T-cell (primary cell): ENCODE results near the gene DIS3L2. TPM values are rescaled to one million over a fixed set of nuclear protein-coding genes. Genes with fewer than 3 reads are reported as not detected.

Experiments used
- ATAC-seq, 4 experiments: fragments of 200-7000 bp in 3 of 4; fragments of 150-1000 bp in 1 of 4; cut with Tn5 transposase; replicated peaks in 1 of 4; 1 replicate in 3 of 4; 2 replicates in 1 of 4; pipeline ENCODE4 v1.10.0; 2021; ENCODE audit warnings: moderate library complexity in 3 of 4, mild to moderate bottlenecking in 2 of 4, moderate number of reproducible peaks in 1 of 4
- CTCF ChIA-PET, 2 donors: fragments of 300-600 bp; sonication (Branson Sonifier 250); formaldehyde crosslinking; loops; one replicate each; lab custom pipeline; 2022; ENCODE audit warnings: antibody characterized with exemption in 2 of 2; lab: Charles Lee
- POLR2A ChIA-PET, 2 donors: fragments of 300-600 bp; sonication (Branson Sonifier 250); formaldehyde crosslinking; loops; one replicate each; lab custom pipeline; 2022; ENCODE audit warnings: antibody characterized with exemption in 2 of 2; lab: Charles Lee
- DNase-seq, 35 experiments: peaks; one replicate each; pipeline versions ENCODE4 v3.0.0 to v3.0.0-alpha.2; 2013 to 2023
- H3K27ac ChIP-seq: one replicate; pipeline ENCODE4 v1.5.1; 2013; ENCODE audit warnings: low read length
- H3K27me3 ChIP-seq, 2 experiments: replicated peaks in 1 of 2; 1 replicate in 1 of 2; 2 replicates in 1 of 2; pipeline versions ENCODE4 v1.6.1 to v1.7.0; 2013; ENCODE audit warnings: low read length in 1 of 2, mixed read lengths in 1 of 2; ENCODE audit not compliant: control insufficient read depth in 2 of 2, insufficient read depth in 2 of 2; ENCODE audit errors: extremely low read depth in 1 of 2
- H3K36me3 ChIP-seq, 2 donors: 1 replicate in 1 of 2; 2 replicates in 1 of 2; pipeline versions ENCODE4 v1.6.1 to v1.7.0; 2013; ENCODE audit warnings: low read length in 1 of 2; ENCODE audit not compliant: control insufficient read depth in 2 of 2, insufficient read depth in 1 of 2; ENCODE audit errors: extremely low read depth in 1 of 2
- H3K4me1 ChIP-seq, 2 experiments: 1 replicate in 1 of 2; 2 replicates in 1 of 2; pipeline versions ENCODE4 v1.6.1 to v1.7.0; 2013; ENCODE audit warnings: low read length in 2 of 2, mixed read lengths in 1 of 2; ENCODE audit not compliant: insufficient read depth in 2 of 2, control insufficient read depth in 1 of 2; ENCODE audit errors: extremely low read depth in 1 of 2
- H3K4me3 ChIP-seq, 2 donors: 1 replicate in 1 of 2; 2 replicates in 1 of 2; pipeline versions ENCODE4 v1.5.1 to v1.7.0; 2013; ENCODE audit warnings: mild to moderate bottlenecking in 2 of 2, low read length in 1 of 2, moderate library complexity in 1 of 2; ENCODE audit not compliant: control insufficient read depth in 1 of 2; ENCODE audit errors: extremely low read depth in 1 of 2
- H3K9me3 ChIP-seq: 2 replicates; pipeline ENCODE4 v1.7.0; 2013
- H3K27ac Mint-ChIP-seq, 2 donors: one replicate each; pipeline ENCODE4 v1.8.0; 2020 to 2021; ENCODE audit warnings: mild to moderate bottlenecking in 2 of 2, mixed read lengths in 2 of 2
- H3K27me3 Mint-ChIP-seq, 2 donors: one replicate each; pipeline ENCODE4 v1.8.0; 2021 to 2022; ENCODE audit warnings: mixed read lengths in 2 of 2
- H3K36me3 Mint-ChIP-seq: one replicate; pipeline ENCODE4 v1.8.0; 2021; ENCODE audit warnings: mixed read lengths
- H3K4me1 Mint-ChIP-seq, 3 donors: one replicate each; pipeline ENCODE4 v1.8.0; 2020 to 2022; ENCODE audit warnings: mixed read lengths in 3 of 3, mild to moderate bottlenecking in 1 of 3
- H3K4me3 Mint-ChIP-seq, 3 donors: one replicate each; pipeline ENCODE4 v1.8.0; 2020 to 2022; ENCODE audit warnings: mild to moderate bottlenecking in 3 of 3, mixed read lengths in 3 of 3, moderate library complexity in 3 of 3
- H3K9me3 Mint-ChIP-seq, 3 donors: one replicate each; pipeline ENCODE4 v1.8.0; 2020 to 2022; ENCODE audit warnings: mixed read lengths in 3 of 3
- WGBS: methylation state at CpG from one replicate; pipeline ENCODE4 v1.1.5; 2013; ENCODE audit warnings: missing lambda C conversion rate; ENCODE audit not compliant: insufficient coverage; 5-methylcytosine and 5-hydroxymethylcytosine counted together
- total RNA-seq, 35 experiments: library from RNA in 6 of 35; stranded (reverse) in 6 of 35; fragments of 120-200 nt in 1 of 35; gene quantifications; one replicate each; pipeline versions ENCODE4 v1.2.1 to v1.2.4 and lab custom pipeline; 2013 to 2026

DIS3L2 gene
- total RNA-seq, 5 donors from 2014 or later (not counting 1 experiment from before 2014, with no cell fraction given), result 55.0 to 70.9 (median 61.4) TPM

DNA sequence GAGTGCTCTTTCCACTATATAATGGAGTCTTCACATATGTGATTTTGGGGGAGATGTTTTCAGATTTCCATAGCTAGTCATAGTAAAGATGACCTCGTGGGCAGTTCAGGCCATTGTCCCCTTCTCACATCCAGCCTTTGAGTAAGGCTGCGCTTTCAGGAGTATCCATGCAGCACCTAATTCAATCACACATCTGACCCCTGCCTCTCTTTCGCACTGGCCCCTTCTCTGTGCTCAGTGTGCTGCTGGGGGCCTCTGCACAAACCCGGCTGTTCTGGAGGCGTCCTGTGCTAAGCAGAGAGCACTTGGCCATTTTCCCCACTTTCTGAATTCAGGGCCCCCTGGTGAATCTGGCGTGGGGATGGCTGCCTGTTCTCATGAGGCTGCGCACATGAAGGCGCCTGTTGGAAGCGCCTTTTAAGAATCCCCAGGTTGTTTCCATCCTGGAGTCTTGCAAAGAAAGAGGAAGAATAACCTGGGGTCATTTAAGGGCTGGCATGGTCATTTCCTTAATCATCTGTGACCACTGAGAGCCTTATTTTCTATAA is 321.1 kb downstream of the DIS3L2 start:
- Histone ChIP-seq H3K4me1 (peaks cover 27 to 34% of the 10 kb centered on the region in 2 experiments), H3K4me3 (no peak overlapping the region), H3K27me3 (no peaks in the 10 kb centered on the region), H3K9me3 (no peaks in the 10 kb centered on the region), H3K36me3 (peaks cover 4 to 5% of the 10 kb centered on the region in 2 donors), H3K27ac (no peak overlapping the region)
- no peaks in the 10 kb centered on the region for H3K27me3 Mint-ChIP-seq
- H3K4me3 Mint-ChIP-seq, result no peak overlapping the region
- peaks cover 0 to 4% (median 3%) of the 10 kb centered on the region in 3 donors for H3K9me3 Mint-ChIP-seq
- DNase-seq (no peak), ATAC-seq (no peak)
- CTCF ChIA-PET, result interaction anchor here in 1 of 2 donors (0.7 kb wide), 1 partner anchor 15 kb away, joined by 3 read pairs; no protein-coding TSS in a partner anchor
- H3K36me3 Mint-ChIP-seq, result peaks cover 32% of the 10 kb centered on the region
- H3K4me1 Mint-ChIP-seq, result peaks cover 32 to 44% (median 41%) of the 10 kb centered on the region in 3 donors
- POLR2A ChIA-PET, result no interaction called here
- WGBS, result 95% methylated on average over 8 of the region's 9 CpGs
- no peak overlapping the region for H3K27ac Mint-ChIP-seq

DNA sequence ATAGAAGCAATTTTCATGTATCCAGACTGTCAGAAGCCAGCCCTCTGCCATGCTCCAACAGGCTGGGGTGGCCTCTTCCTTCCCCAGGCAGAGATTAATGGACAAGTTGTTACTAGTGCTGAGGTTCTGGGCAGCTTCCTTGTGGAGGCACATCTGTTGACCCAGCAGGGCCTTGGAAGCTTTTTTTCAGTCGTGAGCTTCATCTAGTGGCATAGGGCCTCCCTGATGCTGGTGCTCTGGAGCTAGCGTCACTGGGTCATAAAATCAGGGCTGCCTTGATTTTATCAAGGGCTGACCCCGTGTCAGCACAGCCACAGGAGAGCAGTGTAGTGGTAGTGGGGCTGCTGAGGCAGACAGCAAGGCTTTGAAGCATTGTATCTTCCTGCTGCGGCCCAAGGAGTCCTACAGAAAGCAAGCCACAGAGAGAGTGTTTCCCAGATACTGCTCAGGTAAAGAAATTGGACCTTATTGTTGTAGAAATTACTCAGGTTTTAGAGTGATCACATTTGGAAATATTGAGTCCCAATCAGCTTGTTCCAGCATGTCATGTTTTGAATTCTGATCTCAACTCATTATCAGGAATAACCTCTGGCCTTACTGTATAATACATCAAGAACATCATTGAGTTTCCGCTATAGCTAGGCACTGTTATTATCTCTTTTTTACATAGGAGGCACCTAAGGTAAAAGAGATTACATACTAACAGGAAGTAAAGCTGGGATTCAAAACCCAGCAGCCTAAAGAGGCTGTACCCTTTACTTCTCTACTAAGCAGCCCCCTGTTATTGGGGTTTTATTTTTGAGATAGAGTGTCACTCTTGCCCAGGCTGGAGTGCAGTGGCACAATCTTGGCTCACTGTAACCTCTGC is 324.7 kb downstream of the DIS3L2 start:
- no peak overlapping the region for H3K4me3 ChIP-seq
- peaks cover 25% of the 10 kb centered on the region for H3K36me3 Mint-ChIP-seq
- H3K4me3 Mint-ChIP-seq, result peak overlapping the region in 1 of 3 donors; percentile 29
- peaks cover 8 to 9% of the 10 kb centered on the region in 2 donors for H3K36me3 ChIP-seq
- ChIA-PET CTCF (interaction anchor here in 1 of 2 donors (0.6 to 1.4 kb wide), 4 partner anchors 12 to 340 kb away, joined by 3 to 5 read pairs (median 4); no protein-coding TSS in a partner anchor), POLR2A (interaction anchor here in 1 of 2 donors (0.6 kb wide), 1 partner anchor 638 kb away, joined by 8 read pairs; no protein-coding TSS in a partner anchor)
- WGBS, result 74% methylated on average over 4 of the region's 5 CpGs
- H3K4me1 Mint-ChIP-seq, result peaks cover 32 to 44% (median 44%) of the 10 kb centered on the region in 3 donors
- H3K27ac Mint-ChIP-seq, result peak overlapping the region; percentile 65 to 93
- peak in 3 of 4 experiments; percentile 58 to 71 (median 63) for ATAC-seq
- no peaks in the 10 kb centered on the region for H3K27me3 ChIP-seq
- no peaks in the 10 kb centered on the region for H3K9me3 Mint-ChIP-seq
- no peaks in the 10 kb centered on the region for H3K9me3 ChIP-seq
- H3K4me1 ChIP-seq, result peaks cover 27 to 34% of the 10 kb centered on the region in 2 experiments
- no peak for DNase-seq
- H3K27ac ChIP-seq, result peak overlapping the region; percentile 31
- H3K27me3 Mint-ChIP-seq, result no peaks in the 10 kb centered on the region

DNA sequence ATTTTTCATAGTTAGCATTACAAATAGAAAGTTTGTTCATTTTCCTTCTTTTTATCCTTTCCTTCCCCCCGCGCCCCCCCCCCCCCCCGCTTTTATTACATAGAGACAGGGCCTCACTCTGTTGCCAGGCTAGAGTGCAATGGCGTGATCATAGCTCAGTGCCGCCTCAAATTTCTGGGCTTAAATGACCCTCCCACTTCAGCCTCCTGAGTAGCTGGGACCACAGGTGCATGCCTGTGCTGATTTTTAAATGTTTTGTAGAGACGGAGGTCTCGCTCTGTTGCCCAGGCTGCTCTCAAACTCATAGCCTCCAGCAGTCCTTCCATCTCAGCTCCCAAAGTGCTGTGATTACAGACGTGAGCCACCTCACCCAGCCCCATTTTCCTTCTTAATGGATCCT is 325.8 kb downstream of the DIS3L2 start:
- H3K9me3 ChIP-seq, result no peaks in the 10 kb centered on the region
- ChIA-PET POLR2A (interaction anchor here in 1 of 2 donors (0.6 kb wide), 1 partner anchor 639 kb away, joined by 8 read pairs; no protein-coding TSS in a partner anchor), CTCF (interaction anchor here in 1 of 2 donors (0.6 to 0.8 kb wide), 2 partner anchors 189 to 341 kb away, joined by 4 to 5 read pairs; no protein-coding TSS in a partner anchor)
- Mint-ChIP-seq H3K4me3 (no peak overlapping the region), H3K4me1 (peaks cover 37 to 49% (median 49%) of the 10 kb centered on the region in 3 donors), H3K36me3 (peaks cover 23% of the 10 kb centered on the region), H3K9me3 (no peaks in the 10 kb centered on the region), H3K27ac (peak overlapping the region; percentile 23 to 33), H3K27me3 (no peaks in the 10 kb centered on the region)
- no peaks in the 10 kb centered on the region for H3K27me3 ChIP-seq
- peaks cover 6% of the 10 kb centered on the region in 2 donors for H3K36me3 ChIP-seq
- ATAC-seq (no peak), DNase-seq (no peak)
- H3K4me3 ChIP-seq, result no peak overlapping the region
- WGBS, result no CpG with 5 or more reads among the region's 8 CpGs
- H3K27ac ChIP-seq, result no peak overlapping the region
- peaks cover 27 to 36% of the 10 kb centered on the region in 2 experiments for H3K4me1 ChIP-seq

DNA sequence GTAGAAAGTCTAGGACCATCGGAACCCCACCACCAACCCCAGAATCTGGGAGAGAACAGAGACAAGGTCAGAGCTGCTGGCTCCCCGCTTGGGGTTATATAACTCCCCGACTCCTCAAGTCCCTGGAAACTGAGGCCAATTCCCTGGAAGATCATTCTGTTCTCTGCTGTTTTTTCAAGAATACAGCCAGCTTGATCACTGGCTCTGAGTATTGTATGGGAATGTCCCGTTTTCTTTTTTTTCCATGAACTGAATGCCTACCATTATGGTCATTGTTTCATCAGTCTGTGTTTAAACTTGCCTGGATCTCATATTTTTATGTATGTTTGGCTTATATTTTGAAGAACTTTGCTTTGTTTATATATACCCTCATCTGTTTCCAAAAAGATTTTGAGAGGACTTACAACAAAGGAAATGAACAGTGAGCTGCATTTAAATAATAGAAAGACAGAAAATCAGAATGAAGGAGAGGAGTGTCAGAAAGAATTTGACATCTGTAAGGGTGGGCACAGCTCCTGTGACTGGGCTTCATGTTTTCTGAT is 327.0 kb downstream of the DIS3L2 start:
- Mint-ChIP-seq H3K4me1 (peaks cover 41 to 52% (median 44%) of the 10 kb centered on the region in 3 donors), H3K36me3 (peaks cover 24% of the 10 kb centered on the region), H3K27me3 (no peaks in the 10 kb centered on the region), H3K4me3 (no peak overlapping the region), H3K9me3 (no peaks in the 10 kb centered on the region), H3K27ac (no peak overlapping the region)
- POLR2A ChIA-PET, result no interaction called here
- no peak for ATAC-seq
- CTCF ChIA-PET, result interaction anchor here in 1 of 2 donors (0.7 kb wide), 1 partner anchor 315 kb away, joined by 3 read pairs; no protein-coding TSS in a partner anchor
- H3K9me3 ChIP-seq, result no peaks in the 10 kb centered on the region
- H3K4me1 ChIP-seq, result peaks cover 28 to 37% of the 10 kb centered on the region in 2 experiments
- H3K36me3 ChIP-seq, result peaks cover 4 to 6% of the 10 kb centered on the region in 2 donors
- no peaks in the 10 kb centered on the region for H3K27me3 ChIP-seq
- no peak for DNase-seq
- H3K27ac ChIP-seq, result no peak overlapping the region
- no peak overlapping the region for H3K4me3 ChIP-seq
- WGBS, result 100% methylated on average over 2 of the region's 4 CpGs

DNA sequence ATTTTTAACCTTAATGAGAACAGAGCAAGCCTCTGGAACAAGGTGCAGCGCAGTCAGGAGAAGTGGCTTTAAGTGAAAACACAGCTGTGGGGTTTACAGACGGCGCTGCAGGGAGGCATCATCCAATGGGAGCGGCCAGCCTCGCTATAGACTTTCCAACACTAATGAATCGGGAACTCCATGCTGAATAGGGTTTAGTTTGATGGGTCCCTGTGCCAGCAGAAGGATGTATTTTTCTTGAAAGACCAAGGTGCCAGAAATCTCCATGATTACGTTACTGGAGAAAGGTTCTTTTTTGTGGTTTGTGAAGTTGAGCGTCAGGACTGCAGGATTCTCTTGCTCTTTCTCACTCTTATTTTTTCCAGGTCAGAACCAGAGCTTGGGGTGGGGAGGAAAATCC is 329.2 kb downstream of the DIS3L2 start:
- H3K9me3 ChIP-seq, result no peaks in the 10 kb centered on the region
- H3K36me3 ChIP-seq, result peaks cover 8 to 11% of the 10 kb centered on the region in 2 donors
- no peak overlapping the region for H3K4me3 ChIP-seq
- H3K27me3 ChIP-seq, result no peaks in the 10 kb centered on the region
- ATAC-seq (no peak), DNase-seq (no peak)
- no peak overlapping the region for H3K27ac ChIP-seq
- Mint-ChIP-seq H3K27me3 (no peaks in the 10 kb centered on the region), H3K27ac (no peak overlapping the region), H3K36me3 (peaks cover 30% of the 10 kb centered on the region), H3K4me3 (no peak overlapping the region), H3K9me3 (no peaks in the 10 kb centered on the region), H3K4me1 (peaks cover 23 to 35% (median 26%) of the 10 kb centered on the region in 3 donors)
- ChIA-PET CTCF (interaction anchor here (0.5 to 1.0 kb wide), 2 partner anchors 35 to 1945 kb away, joined by 3 to 6 read pairs; no protein-coding TSS in a partner anchor), POLR2A (interaction anchor here in 1 of 2 donors (0.5 kb wide), 1 partner anchor 664 kb away, joined by 3 read pairs; no protein-coding TSS in a partner anchor)
- whole genome bisulfite sequencing, result no CpG with 5 or more reads among the region's 8 CpGs
- peaks cover 14 to 19% of the 10 kb centered on the region in 2 experiments for H3K4me1 ChIP-seq
